GM12864 (cell line): ENCODE data around the gene CLCN6.

Experiments
- DNase-seq: peaks from one replicate; pipeline ENCODE4 v3.0.0-alpha.2; 2011; ENCODE audit warnings: low read depth
- H3K4me3 ChIP-seq: 2 replicates; pipeline ENCODE4 v1.5.1; 2011; ENCODE audit warnings: mild to moderate bottlenecking, low read depth, low read length, control low read depth
- CTCF ChIP-seq: IDR thresholded peaks from 2 replicates; pipeline ENCODE4 v1.5.1; 2011; ENCODE audit warnings: low read depth, mild to moderate bottlenecking, moderate library complexity, low read length, control low read depth, inconsistent platforms; ENCODE audit errors: missing control alignments

Gene CLCN6

GRCh38 chr1:11789126-11790067 lies 16.6 kb upstream of the CLCN6 start:
- TF ChIP-seq CTCF, result no peak
- no peak overlapping the region for H3K4me3 ChIP-seq
- DNase-seq, result no peak

- no peak overlapping the region for H3K4me3 ChIP-seq
- TF ChIP-seq CTCF, result no peak
- DNase-seq, result no peak
These were observed 15.7 kb upstream of the CLCN6 start for GRCh38 chr1:11790101-11790879.

GRCh38 chr1:11790880-11791715 lies 14.9 kb upstream of the CLCN6 start:
- no peak overlapping the region for H3K4me3 ChIP-seq
- TF ChIP-seq CTCF, result no peak
- DNase-seq, result no peak

GRCh38 chr1:11792106-11792505 lies 13.9 kb upstream of the CLCN6 start:
- TF ChIP-seq CTCF, result no peak
- H3K4me3 ChIP-seq, result no peak overlapping the region
- no peak for DNase-seq

- no peak for TF ChIP-seq CTCF
- no peak overlapping the region for H3K4me3 ChIP-seq
- DNase-seq, result no peak
These were observed 12.2 kb upstream of the CLCN6 start for GRCh38 chr1:11793819-11794218.

GRCh38 chr1:11794446-11795237 lies 11.3 kb upstream of the CLCN6 start:
- no peak for DNase-seq
- no peak for TF ChIP-seq CTCF
- no peak overlapping the region for H3K4me3 ChIP-seq
